ENCODE results near the gene SLC49A3. TPM values are rescaled to one million over a fixed set of nuclear protein-coding genes. Genes with fewer than 3 reads are reported as not detected.

SLC49A3 gene
- polyA plus RNA-seq, 1 donor from 2014 or later = not detected

GRCh38 chr4:634599-634985 lies 54.4 kb downstream of the SLC49A3 start:
- Histone ChIP-seq H3K9me3 (ENCODE audit: low read length) (no peaks in the 10 kb centered on the region), H3K4me2 (ENCODE audit: low read length) (no peak overlapping the region), H3K36me3 (ENCODE audit: insufficient read depth, low read length) (no peaks in the 10 kb centered on the region), H3K27ac (ENCODE audit: low read length) (no peak overlapping the region), H4K20me1 (ENCODE audit: insufficient read depth) (no peaks in the 10 kb centered on the region), H3K4me3 (ENCODE audit: low read length) (no peak overlapping the region), H2AFZ (ENCODE audit: low read depth, low read length) (no peak overlapping the region), H3F3A (ENCODE audit: insufficient read depth, low read length, poor library complexity, severe bottlenecking) (no peaks in the 10 kb centered on the region), H3K9me2 (ENCODE audit: insufficient read depth, low read length) (no peaks in the 10 kb centered on the region), H3K79me2 (replicated peaks; ENCODE audit: insufficient read depth, low read length) (no peaks in the 10 kb centered on the region), H3K9ac (ENCODE audit: low read length) (no peak overlapping the region), H3K27me3 (ENCODE audit: insufficient read depth, low read depth, low read length) (no peaks in the 10 kb centered on the region)
- TF ChIP-seq MXI1 (conservative IDR thresholded peaks at IDR 0.05; ENCODE audit: poor library complexity, severe bottlenecking) (no peak), SMC3 (conservative IDR thresholded peaks at IDR 0.05; ENCODE audit: poor library complexity) (no peak), CTCF (IDR thresholded peaks at IDR 0.05; ENCODE audit: poor library complexity, severe bottlenecking) (no peak), POLR2AphosphoS5 (IDR thresholded peaks at IDR 0.05) (no peak), RAD21 (conservative IDR thresholded peaks at IDR 0.05) (no peak), REST (IDR thresholded peaks at IDR 0.05; ENCODE audit: borderline replicate concordance) (no peak), TAF1 (IDR thresholded peaks at IDR 0.05; ENCODE audit: low read depth) (no peak), EP300 (conservative IDR thresholded peaks at IDR 0.05; ENCODE audit: poor library complexity, severe bottlenecking) (no peak), EZH2 (IDR thresholded peaks at IDR 0.05; ENCODE audit: borderline replicate concordance, insufficient read depth, low read length, poor library complexity, severe bottlenecking) (no peak)

- H3K27ac ChIP-seq (ENCODE audit: low read length) = no peak overlapping the region
- no peaks in the 10 kb centered on the region for H3F3A ChIP-seq (ENCODE audit: insufficient read depth, low read length, poor library complexity, severe bottlenecking)
- TF ChIP-seq RAD21 (conservative IDR thresholded peaks at IDR 0.05) = no peak
Observed at GRCh38 chr4:633976-634598, 54.9 kb downstream of the SLC49A3 start.

More at GRCh38 chr4:633976-634598, 54.9 kb downstream of the SLC49A3 start:
- Histone ChIP-seq H3K9ac (ENCODE audit: low read length) (no peak overlapping the region), H3K9me3 (ENCODE audit: low read length) (no peaks in the 10 kb centered on the region), H3K27me3 (ENCODE audit: insufficient read depth, low read depth, low read length) (no peaks in the 10 kb centered on the region), H3K9me2 (ENCODE audit: insufficient read depth, low read length) (no peaks in the 10 kb centered on the region), H3K4me3 (ENCODE audit: low read length) (no peak overlapping the region), H3K4me2 (ENCODE audit: low read length) (no peak overlapping the region), H4K20me1 (ENCODE audit: insufficient read depth) (no peaks in the 10 kb centered on the region), H3K36me3 (ENCODE audit: insufficient read depth, low read length) (no peaks in the 10 kb centered on the region), H3K79me2 (replicated peaks; ENCODE audit: insufficient read depth, low read length) (no peaks in the 10 kb centered on the region), H2AFZ (ENCODE audit: low read depth, low read length) (no peak overlapping the region)

Data from neural cell (in vitro differentiated cells).